PC-9 (cell line): ENCODE measurements around the gene MYO7B.

ENCODE experiments used
- CTCF ChIP-seq: fragments of 200-600 bp; sonication (generic); conservative IDR thresholded peaks from 2 replicates; pipeline ENCODE4 v1.6.1; 2017; ENCODE audit warnings: mixed run types, antibody characterized with exemption, mild to moderate bottlenecking, moderate library complexity
- EZH2 ChIP-seq: fragments of 200-600 bp; sonication (generic); IDR thresholded peaks from 2 replicates; pipeline ENCODE4 v1.8.0; 2017; ENCODE audit warnings: antibody characterized with exemption, low read depth

- TF ChIP-seq CTCF (no peak), EZH2 (no peak)
Measured at GRCh38 chr2:127570282-127571250, 35.1 kb downstream of the MYO7B start.
